Activated B cell treated with CpG ODN at 0.5 μM for 24 hours (primary cell): ENCODE results near the gene MCHR1. TPM values are rescaled to one million over a fixed set of nuclear protein-coding genes. Genes with fewer than 3 reads are reported as not detected.

Experiments used
- ATAC-seq: fragments of 200-7000 bp; cut with Tn5 transposase; one replicate; pipeline ENCODE4 v1.10.0; 2021; ENCODE audit warnings: low read depth, mild to moderate bottlenecking, moderate library complexity
- CTCF ChIA-PET: fragments of 350-600 bp; sonication (Branson Sonifier 250); formaldehyde crosslinking; loops from one replicate; lab custom pipeline; 2021; ENCODE audit warnings: antibody characterized with exemption; lab: Charles Lee
- POLR2A ChIA-PET: fragments of 350-600 bp; sonication (Branson Sonifier 250); formaldehyde crosslinking; loops from one replicate; lab custom pipeline; 2021; ENCODE audit warnings: antibody characterized with exemption; lab: Charles Lee
- DNase-seq: peaks from one replicate; pipeline ENCODE4 v3.0.0; 2022
- H3K27ac Mint-ChIP-seq: one replicate; pipeline ENCODE4 v1.8.0; 2020; ENCODE audit warnings: mixed read lengths
- H3K27me3 Mint-ChIP-seq: one replicate; pipeline ENCODE4 v1.8.0; 2021; ENCODE audit warnings: mixed read lengths
- H3K36me3 Mint-ChIP-seq: one replicate; pipeline ENCODE4 v1.8.0; 2021; ENCODE audit warnings: low read depth, mixed read lengths
- H3K4me1 Mint-ChIP-seq: one replicate; pipeline ENCODE4 v1.8.0; 2021; ENCODE audit warnings: mixed read lengths
- H3K4me3 Mint-ChIP-seq: one replicate; pipeline ENCODE4 v1.8.0; 2020; ENCODE audit warnings: mild to moderate bottlenecking, mixed read lengths
- H3K9me3 Mint-ChIP-seq: one replicate; pipeline ENCODE4 v1.8.0; 2020; ENCODE audit warnings: mixed read lengths
- CTCF ChIP-seq: fragments of 200-600 bp; IDR thresholded peaks from one replicate; pipeline ENCODE4 v1.8.0; 2022; ENCODE audit warnings: antibody characterized with exemption, mild to moderate bottlenecking
- intact Hi-C: fragments of 100-400 bp; cut with micrococcal nuclease; formaldehyde crosslinking; loops from one replicate; pipeline ENCODE4 v1.15.1; 2024
- total RNA-seq: library from RNA; stranded (reverse); gene quantifications from 2 replicates; pipeline ENCODE4 v1.2.3, GENCODE V29; 2022

Gene MCHR1
- total RNA-seq, 1 donor from 2014 or later, result not detected

GRCh38 chr22:40638261-40638660, 41.0 kb upstream of the MCHR1 start:
- Mint-ChIP-seq H3K27me3 (no peaks in the 10 kb centered on the region), H3K4me3 (peak overlapping the region; percentile 98), H3K9me3 (no peaks in the 10 kb centered on the region), H3K36me3 (peaks cover 7% of the 10 kb centered on the region), H3K27ac (no peak overlapping the region), H3K4me1 (peaks cover 31% of the 10 kb centered on the region)
- TF ChIP-seq CTCF, result no peak
- POLR2A ChIA-PET, result interaction anchor here (2.1 to 3.0 kb wide), 3 partner anchors 8 to 114 kb away, joined by 18 to 41 read pairs (median 27); no protein-coding TSS in a partner anchor
- ATAC-seq (no peak), DNase-seq (no peak)
- CTCF ChIA-PET, result interaction anchor here (1.9 to 3.0 kb wide), 2 partner anchors 8 to 202 kb away, joined by 4 to 10 read pairs; no protein-coding TSS in a partner anchor
- intact Hi-C loops, result loop anchor here (5.0 to 10.0 kb wide), 3 partner anchors 266 to 593 kb away; partner anchors contain the start of gene SGSM3

GRCh38 chr22:40641269-40641668, 38.0 kb upstream of the MCHR1 start:
- Mint-ChIP-seq H3K9me3 (no peaks in the 10 kb centered on the region), H3K4me3 (no peak overlapping the region), H3K27ac (no peak overlapping the region), H3K4me1 (peaks cover 14% of the 10 kb centered on the region), H3K27me3 (no peaks in the 10 kb centered on the region), H3K36me3 (peaks cover 7% of the 10 kb centered on the region)
- ChIA-PET POLR2A (no interaction called here), CTCF (interaction anchor here (2.1 kb wide), 1 partner anchor 116 kb away, joined by 9 read pairs; no protein-coding TSS in a partner anchor)
- ATAC-seq, result no peak
- intact Hi-C loops, result no loop called here
- TF ChIP-seq CTCF, result no peak
- no peak for DNase-seq

GRCh38 chr22:40642316-40642715, 37.0 kb upstream of the MCHR1 start:
- POLR2A ChIA-PET, result interaction anchor here (0.5 kb wide), 1 partner anchor 33 kb away, joined by 4 read pairs; no protein-coding TSS in a partner anchor

GRCh38 chr22:40645579-40646197, 33.6 kb upstream of the MCHR1 start:
- Mint-ChIP-seq H3K27ac (no peak overlapping the region), H3K4me3 (no peak overlapping the region)

More at GRCh38 chr22:40642316-40642715, 37.0 kb upstream of the MCHR1 start:
- Mint-ChIP-seq H3K4me1 (peaks cover 13% of the 10 kb centered on the region), H3K27me3 (no peaks in the 10 kb centered on the region), H3K9me3 (no peaks in the 10 kb centered on the region), H3K4me3 (no peak overlapping the region), H3K27ac (no peak overlapping the region), H3K36me3 (peaks cover under 1% of the 10 kb centered on the region)
- ATAC-seq (no peak), DNase-seq (no peak)
- CTCF ChIA-PET, result interaction anchor here (2.1 kb wide), 1 partner anchor 117 kb away, joined by 9 read pairs; no protein-coding TSS in a partner anchor
- intact Hi-C loops, result no loop called here
- TF ChIP-seq CTCF, result no peak

More at GRCh38 chr22:40645579-40646197, 33.6 kb upstream of the MCHR1 start:
- DNase-seq, result no peak
- intact Hi-C loops, result loop anchor here (1.0 kb wide), 5 partner anchors 9 to 254 kb away; partner anchors contain the start of gene MRTFA
- H3K27me3 Mint-ChIP-seq, result no peaks in the 10 kb centered on the region
- ChIA-PET POLR2A (interaction anchor here (0.6 to 2.7 kb wide), 9 partner anchors 9 to 1180 kb away, joined by 3 to 27 read pairs (median 9); partner anchors contain the start of gene MRTFA), CTCF (interaction anchor here (0.7 to 9.2 kb wide), 35 partner anchors 9 to 279 kb away, joined by 3 to 215 read pairs (median 5); partner anchors contain the start of gene MRTFA)
- no peaks in the 10 kb centered on the region for H3K36me3 Mint-ChIP-seq
- TF ChIP-seq CTCF, result no peak
- H3K4me1 Mint-ChIP-seq, result peaks cover 14% of the 10 kb centered on the region
- no peaks in the 10 kb centered on the region for H3K9me3 Mint-ChIP-seq
- ATAC-seq, result no peak
